ENCODE results near the gene ALDH1B1. TPM values are rescaled to one million over a fixed set of nuclear protein-coding genes. Genes with fewer than 3 reads are reported as not detected.
A peak's percentile ranks its signal among the peaks of the same experiment; 100 is the strongest.
"Not testable (repeated sequence)": the region's sequence is repeated elsewhere in the genome, so short reads cannot be mapped to it uniquely, and the experiment has no call there.

ALDH1B1 gene
- total RNA-seq, 8 experiments from 2014 or later, result 17.3 to 32.9 (median 22.4) TPM

DNA sequence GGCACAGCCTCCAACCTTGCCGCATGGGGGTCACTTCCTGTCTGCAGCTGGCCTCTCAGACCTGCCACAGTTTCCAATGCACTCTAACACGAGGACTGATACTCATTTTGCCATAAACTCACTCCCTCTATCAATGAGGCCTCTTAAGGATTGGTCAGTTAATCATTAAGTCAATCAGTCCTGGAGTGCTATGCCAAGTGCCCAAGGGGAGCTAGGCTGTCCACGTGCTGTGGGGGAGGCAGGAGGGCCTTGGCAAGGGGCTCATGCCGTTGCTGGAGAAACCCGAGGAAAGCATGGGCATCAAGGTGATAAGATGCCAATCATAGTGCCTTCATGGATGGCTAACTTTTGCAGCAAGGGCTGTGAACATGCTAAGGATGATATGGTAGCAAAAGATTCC is 1.7 kb upstream of the ALDH1B1 start:
- in situ Hi-C loops (cut with MboI; ENCODE audit: low pct_unique_long_range_greater_than_20kb in 2 of 9, low sequenced_read_pairs in 9 of 9, unreplicated experiment in 9 of 9), result loop anchor here in 1 of 9 experiments (25.0 kb wide), 1 partner anchor 304 kb away; no protein-coding TSS in a partner anchor
- WGBS, 10 experiments, result 0 to 88% (median 54%) methylated on average over 1 to 4 of the region's 5 CpGs; no CpG with 5 or more reads in 3 of the 10 experiments
- Histone ChIP-seq H3K4me3 (no peak overlapping the region), H3K4me1 (replicated peaks in 1 of 2) (peaks cover 9 to 15% of the 10 kb centered on the region in 2 donors), H3K27ac (no peak overlapping the region)
- no peak for ATAC-seq (replicated peaks in 6 of 8)

DNA sequence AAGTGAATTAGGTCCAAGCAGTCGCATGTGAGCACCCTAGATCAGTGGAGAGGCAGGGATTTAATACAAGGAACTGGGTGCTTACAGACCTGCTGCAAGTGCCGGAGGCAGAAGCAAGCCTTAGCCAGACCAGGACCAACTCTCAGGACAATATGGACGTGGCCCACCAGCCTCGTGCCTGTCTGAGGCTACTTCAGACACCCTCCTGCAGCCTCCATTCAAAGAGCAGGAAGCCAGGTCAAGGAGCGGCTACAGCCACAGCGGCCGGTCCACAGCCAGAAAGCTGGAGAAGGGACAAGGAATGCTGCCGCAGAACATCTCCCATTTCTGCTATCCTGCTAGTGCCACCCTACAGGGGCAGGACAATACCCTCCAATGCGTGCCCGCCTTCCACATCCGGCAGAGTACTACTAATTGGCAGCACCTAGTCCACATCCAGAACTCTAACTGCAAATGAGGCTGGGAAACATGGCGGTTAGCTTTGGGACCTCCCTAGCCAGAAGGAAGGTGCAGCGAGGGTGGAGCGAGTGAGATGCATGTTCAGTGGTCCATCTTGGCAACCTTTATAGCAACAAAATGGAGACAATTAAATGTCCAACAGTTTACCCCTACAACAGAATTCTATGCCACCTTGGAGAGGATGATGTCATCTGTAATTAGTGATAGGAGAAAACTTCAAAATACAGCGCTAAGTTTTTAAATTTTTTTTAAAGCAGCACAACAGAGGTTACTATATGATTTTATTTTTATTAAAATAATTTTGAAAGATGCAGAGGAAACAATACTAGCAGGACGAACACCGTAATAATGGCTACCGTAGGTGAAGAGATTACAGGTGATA is 1.0 kb upstream of the ALDH1B1 start:
- in situ Hi-C loops (cut with MboI; ENCODE audit: low pct_unique_long_range_greater_than_20kb in 2 of 9, low sequenced_read_pairs in 9 of 9, unreplicated experiment in 9 of 9), result loop anchor here in 1 of 9 experiments (25.0 kb wide), 1 partner anchor 304 kb away; no protein-coding TSS in a partner anchor
- Histone ChIP-seq H3K4me1 (replicated peaks in 1 of 2) (peaks cover 9 to 15% of the 10 kb centered on the region in 2 donors), H3K27ac (no peak overlapping the region), H3K4me3 (peak overlapping the region in 1 of 5 donors; percentile 60)
- no peak for ATAC-seq (replicated peaks in 6 of 8)
- 68 to 93% (median 85%) methylated on average over 2 to 17 of the region's 18 CpGs for WGBS, 10 experiments

DNA sequence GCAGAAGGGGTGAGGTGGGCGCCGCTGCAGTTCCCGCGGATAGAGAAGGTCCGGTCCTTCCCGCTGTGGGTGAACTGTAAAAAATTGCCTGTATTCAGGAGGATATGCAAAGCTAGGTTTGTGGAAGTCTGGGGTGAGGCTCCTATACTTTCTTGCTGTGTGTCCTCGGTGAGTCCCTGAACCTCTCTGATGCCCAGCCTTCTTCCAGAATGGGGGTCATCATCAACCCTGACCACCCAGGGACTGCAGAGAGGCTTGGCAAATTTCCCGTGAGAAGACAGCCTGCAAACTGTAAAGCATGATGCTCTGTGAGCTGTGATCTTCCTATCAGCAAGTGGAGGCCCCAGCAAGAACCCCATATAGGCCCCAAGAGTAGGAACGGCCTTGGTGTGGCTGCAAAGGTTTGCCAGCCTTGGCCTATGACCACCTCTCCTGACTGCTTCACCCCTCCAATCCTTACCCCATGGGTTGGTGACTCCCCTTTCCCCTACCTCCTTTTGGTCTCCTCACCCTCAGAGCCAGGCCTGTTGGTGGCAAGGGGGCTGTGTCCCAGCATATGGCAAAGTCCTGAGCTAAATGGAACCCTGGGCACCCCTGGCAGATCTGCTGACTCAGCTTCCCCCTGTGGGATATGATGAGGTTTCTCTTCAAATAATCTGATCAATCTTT is 760 bp downstream of the ALDH1B1 start:
- 0 to 34% (median 4%) methylated on average over 1 to 6 of the region's 9 CpGs; no CpG with 5 or more reads in 3 of the 10 experiments for WGBS, 10 experiments
- Histone ChIP-seq H3K27ac (peak overlapping the region in 1 of 2 donors; percentile 23), H3K4me1 (replicated peaks in 1 of 2) (peaks cover 9 to 15% of the 10 kb centered on the region in 2 donors), H3K4me3 (peak overlapping the region; percentile 56 to 67 (median 64))
- in situ Hi-C loops (cut with MboI; ENCODE audit: low pct_unique_long_range_greater_than_20kb in 2 of 9, low sequenced_read_pairs in 9 of 9, unreplicated experiment in 9 of 9), result loop anchor here in 1 of 9 experiments (25.0 kb wide), 1 partner anchor 306 kb away; no protein-coding TSS in a partner anchor
- peak in 2 of 8 experiments; percentile 11 to 14 for ATAC-seq (replicated peaks in 6 of 8)

DNA sequence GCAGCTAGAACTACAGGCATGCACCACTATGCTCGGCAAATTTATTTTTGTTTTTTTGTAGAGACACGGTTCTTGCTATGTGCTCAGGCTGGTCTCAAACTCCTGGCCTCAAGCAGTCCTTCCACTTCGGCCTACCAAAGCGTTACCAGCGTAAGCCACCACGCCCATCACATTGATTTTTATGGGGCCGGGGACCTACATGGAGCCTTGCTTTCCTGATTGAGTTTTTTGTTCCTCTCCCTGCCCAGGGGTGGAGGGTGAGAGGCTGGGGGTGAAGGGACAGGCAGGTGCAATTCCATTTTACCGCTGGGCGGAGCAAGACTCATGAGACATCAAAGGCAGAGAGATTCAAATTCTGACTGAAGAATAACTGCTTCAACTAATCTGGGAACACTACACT is 1.9 kb downstream of the ALDH1B1 start:
- peaks cover 9 to 15% of the 10 kb centered on the region in 2 donors for H3K4me1 ChIP-seq (replicated peaks in 1 of 2)
- H3K27ac ChIP-seq, result no peak overlapping the region
- in situ Hi-C loops (cut with MboI; ENCODE audit: low pct_unique_long_range_greater_than_20kb in 2 of 9, low sequenced_read_pairs in 9 of 9, unreplicated experiment in 9 of 9), result loop anchor here in 1 of 9 experiments (25.0 kb wide), 1 partner anchor 307 kb away; no protein-coding TSS in a partner anchor
- WGBS, 10 experiments, result 70 to 100% (median 88%) methylated on average over 1 to 6 of the region's 9 CpGs; no CpG with 5 or more reads in 3 of the 10 experiments
- no peak for ATAC-seq (replicated peaks in 6 of 8)
- H3K4me3 ChIP-seq, result no peak overlapping the region

DNA sequence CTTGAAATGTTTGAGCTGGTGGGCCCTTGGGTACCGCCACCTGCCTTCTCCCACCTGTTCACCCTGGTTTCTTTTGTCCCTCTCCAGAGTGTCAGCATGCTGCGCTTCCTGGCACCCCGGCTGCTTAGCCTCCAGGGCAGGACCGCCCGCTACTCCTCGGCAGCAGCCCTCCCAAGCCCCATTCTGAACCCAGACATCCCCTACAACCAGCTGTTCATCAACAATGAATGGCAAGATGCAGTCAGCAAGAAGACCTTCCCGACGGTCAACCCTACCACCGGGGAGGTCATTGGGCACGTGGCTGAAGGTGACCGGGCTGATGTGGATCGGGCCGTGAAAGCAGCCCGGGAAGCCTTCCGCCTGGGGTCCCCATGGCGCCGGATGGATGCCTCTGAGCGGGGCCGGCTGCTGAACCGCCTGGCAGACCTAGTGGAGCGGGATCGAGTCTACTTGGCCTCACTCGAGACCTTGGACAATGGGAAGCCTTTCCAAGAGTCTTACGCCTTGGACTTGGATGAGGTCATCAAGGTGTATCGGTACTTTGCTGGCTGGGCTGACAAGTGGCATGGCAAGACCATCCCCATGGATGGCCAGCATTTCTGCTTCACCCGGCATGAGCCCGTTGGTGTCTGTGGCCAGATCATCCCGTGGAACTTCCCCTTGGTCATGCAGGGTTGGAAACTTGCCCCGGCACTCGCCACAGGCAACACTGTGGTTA is 3.3 kb downstream of the ALDH1B1 start:
- in situ Hi-C loops (cut with MboI; ENCODE audit: low pct_unique_long_range_greater_than_20kb in 2 of 9, low sequenced_read_pairs in 9 of 9, unreplicated experiment in 9 of 9), result loop anchor here in 1 of 9 experiments (25.0 kb wide), 1 partner anchor 309 kb away; no protein-coding TSS in a partner anchor

DNA sequence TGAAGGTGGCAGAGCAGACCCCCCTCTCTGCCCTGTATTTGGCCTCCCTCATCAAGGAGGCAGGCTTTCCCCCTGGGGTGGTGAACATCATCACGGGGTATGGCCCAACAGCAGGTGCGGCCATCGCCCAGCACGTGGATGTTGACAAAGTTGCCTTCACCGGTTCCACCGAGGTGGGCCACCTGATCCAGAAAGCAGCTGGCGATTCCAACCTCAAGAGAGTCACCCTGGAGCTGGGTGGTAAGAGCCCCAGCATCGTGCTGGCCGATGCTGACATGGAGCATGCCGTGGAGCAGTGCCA is 3.8 kb downstream of the ALDH1B1 start:
- 69 to 100% (median 92%) methylated on average over 1 to 5 of the region's 10 CpGs; no CpG with 5 or more reads in 4 of the 10 experiments for WGBS, 10 experiments
- Histone ChIP-seq H3K27ac (no peak overlapping the region), H3K4me3 (no peak overlapping the region), H3K4me1 (replicated peaks in 1 of 2) (peaks cover 9 to 15% of the 10 kb centered on the region in 2 donors)
- in situ Hi-C loops (cut with MboI; ENCODE audit: low pct_unique_long_range_greater_than_20kb in 2 of 9, low sequenced_read_pairs in 9 of 9, unreplicated experiment in 9 of 9), result loop anchor here in 1 of 9 experiments (25.0 kb wide), 1 partner anchor 309 kb away; no protein-coding TSS in a partner anchor
- no peak for ATAC-seq (replicated peaks in 6 of 8)

More for the DNA sequence above, 3.3 kb downstream of the ALDH1B1 start:
- 85 to 100% (median 100%) methylated on average over 1 to 9 of the region's 30 CpGs; no CpG with 5 or more reads in 5 of the 10 experiments for WGBS, 10 experiments
- ATAC-seq (replicated peaks in 6 of 8), result no peak
- Histone ChIP-seq H3K4me3 (no peak overlapping the region), H3K27ac (no peak overlapping the region), H3K4me1 (replicated peaks in 1 of 2) (peaks cover 9 to 15% of the 10 kb centered on the region in 2 donors)

DNA sequence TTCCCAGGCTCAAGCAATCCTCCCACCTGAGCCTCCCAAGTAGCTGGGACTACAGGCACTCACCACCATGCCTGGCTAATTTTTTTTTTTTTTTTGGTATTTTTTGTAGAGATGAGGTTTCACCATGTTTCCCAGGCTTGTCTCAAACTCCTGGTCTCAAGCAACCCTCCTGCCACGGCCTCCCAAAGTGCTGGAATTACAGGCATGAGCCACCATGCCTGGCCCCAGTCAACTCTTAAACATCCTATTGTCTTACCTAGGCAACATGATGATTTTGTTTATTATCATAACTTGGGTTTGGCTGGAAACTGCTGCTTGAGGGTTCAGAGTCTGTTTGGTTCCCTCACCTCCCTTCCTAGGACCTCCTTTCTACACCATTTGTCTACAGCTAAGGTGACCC is 6.7 kb downstream of the ALDH1B1 start:
- ATAC-seq (replicated peaks in 6 of 8); H3K4me1 ChIP-seq (replicated peaks in 1 of 2); H3K4me3 ChIP-seq; H3K27ac ChIP-seq: not testable (repeated sequence)
- WGBS, 10 experiments, result 80 to 100% (median 100%) methylated on average over 1 of the region's 1 CpG; no CpG with 5 or more reads in 6 of the 10 experiments
- in situ Hi-C loops (cut with MboI; ENCODE audit: low pct_unique_long_range_greater_than_20kb in 2 of 9, low sequenced_read_pairs in 9 of 9, unreplicated experiment in 9 of 9), result loop anchor here in 1 of 9 experiments (25.0 kb wide), 1 partner anchor 312 kb away; no protein-coding TSS in a partner anchor

DNA sequence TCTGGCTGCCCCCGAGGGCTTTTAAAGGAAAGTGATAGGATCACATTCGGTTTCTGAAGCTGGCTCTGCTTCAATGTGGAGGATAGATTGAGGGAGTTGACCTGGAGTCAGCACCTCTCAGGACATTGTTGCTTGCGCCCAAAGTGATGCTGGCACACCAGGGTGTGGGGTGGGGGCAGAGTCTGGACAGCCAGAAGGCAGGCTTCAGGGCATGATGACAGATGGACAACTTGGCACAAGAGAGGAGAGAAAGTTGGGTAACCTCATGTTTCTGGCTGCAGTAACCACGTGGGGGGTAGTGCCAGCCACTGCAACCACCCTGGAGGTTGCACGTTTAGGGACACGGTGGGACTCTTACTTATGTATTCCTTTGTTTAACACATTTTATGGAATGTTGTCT is 9.5 kb downstream of the ALDH1B1 start:
- no peak for ATAC-seq (replicated peaks in 6 of 8)
- 28 to 100% (median 72%) methylated on average over 1 to 6 of the region's 6 CpGs; no CpG with 5 or more reads in 2 of the 10 experiments for WGBS, 10 experiments
- Histone ChIP-seq H3K4me1 (replicated peaks in 1 of 2) (peaks cover 0 to 5% of the 10 kb centered on the region in 2 donors), H3K4me3 (no peak overlapping the region), H3K27ac (no peak overlapping the region)
- in situ Hi-C loops (cut with MboI; ENCODE audit: low pct_unique_long_range_greater_than_20kb in 2 of 9, low sequenced_read_pairs in 9 of 9, unreplicated experiment in 9 of 9), result loop anchor here in 1 of 9 experiments (25.0 kb wide), 1 partner anchor 490 kb away; the partner anchor contains the start of gene SLC25A51

DNA sequence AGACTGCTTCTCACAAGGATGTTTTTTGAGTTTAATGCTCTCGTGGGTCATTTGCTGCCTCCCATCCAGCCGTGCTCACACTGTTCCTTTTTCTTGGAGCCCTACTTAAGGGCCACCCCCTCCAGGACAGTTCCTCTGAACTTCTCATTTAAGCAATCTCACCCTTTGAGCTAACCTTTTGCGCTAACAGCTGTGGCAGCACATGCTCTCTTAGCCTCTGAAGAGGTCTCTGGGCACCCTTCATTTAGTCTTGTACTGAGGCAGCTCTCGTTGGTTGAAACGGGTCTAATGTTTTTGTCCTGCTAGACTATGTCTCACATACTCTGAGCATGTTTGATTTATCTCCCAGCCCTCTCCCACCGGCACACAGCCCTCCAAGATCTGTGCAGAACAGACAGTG is 11.8 kb downstream of the ALDH1B1 start:
- H3K4me1 ChIP-seq (replicated peaks in 1 of 2), result peaks cover 0 to 5% of the 10 kb centered on the region in 2 donors
- in situ Hi-C loops (cut with MboI; ENCODE audit: low pct_unique_long_range_greater_than_20kb in 2 of 9, low sequenced_read_pairs in 9 of 9, unreplicated experiment in 9 of 9), result loop anchor here in 1 of 9 experiments (25.0 kb wide), 1 partner anchor 492 kb away; the partner anchor contains the start of gene SLC25A51
- 0 to 100% (median 78%) methylated on average over 1 to 5 of the region's 6 CpGs; no CpG with 5 or more reads in 1 of the 10 experiments for WGBS, 10 experiments
- ATAC-seq (replicated peaks in 6 of 8), result no peak
- H3K4me3 ChIP-seq, result no peak overlapping the region
- no peak overlapping the region for H3K27ac ChIP-seq

DNA sequence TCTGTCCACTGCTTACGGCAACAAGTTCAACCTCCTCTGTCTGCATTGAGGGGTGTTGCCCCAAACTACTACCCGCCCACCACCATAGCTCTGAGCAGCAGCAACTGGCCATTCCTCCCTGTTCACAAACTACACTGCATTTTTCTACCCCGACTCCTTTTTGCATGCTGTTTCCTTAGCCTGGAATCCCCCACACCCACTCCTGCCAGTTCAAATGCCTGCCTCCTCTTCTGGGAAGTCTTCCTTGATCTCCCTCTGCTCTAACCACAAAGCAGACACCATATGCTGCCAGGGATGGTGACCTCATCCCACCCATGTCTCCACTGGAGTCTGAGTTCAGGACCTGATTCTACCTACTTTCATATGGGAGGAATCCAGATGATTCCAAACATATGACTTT is 13.3 kb downstream of the ALDH1B1 start:
- no peak overlapping the region for H3K27ac ChIP-seq
- no peak overlapping the region for H3K4me3 ChIP-seq
- 0 to 96% (median 80%) methylated on average over 1 to 3 of the region's 3 CpGs; no CpG with 5 or more reads in 5 of the 10 experiments for WGBS, 10 experiments
- in situ Hi-C loops (cut with MboI; ENCODE audit: low pct_unique_long_range_greater_than_20kb in 2 of 9, low sequenced_read_pairs in 9 of 9, unreplicated experiment in 9 of 9), result loop anchor here in 1 of 9 experiments (25.0 kb wide), 1 partner anchor 493 kb away; the partner anchor contains the start of gene SLC25A51
- peaks cover 0 to 5% of the 10 kb centered on the region in 2 donors for H3K4me1 ChIP-seq (replicated peaks in 1 of 2)
- peak in 3 of 8 experiments; percentile 74 to 85 (median 84) for ATAC-seq (replicated peaks in 6 of 8)

DNA sequence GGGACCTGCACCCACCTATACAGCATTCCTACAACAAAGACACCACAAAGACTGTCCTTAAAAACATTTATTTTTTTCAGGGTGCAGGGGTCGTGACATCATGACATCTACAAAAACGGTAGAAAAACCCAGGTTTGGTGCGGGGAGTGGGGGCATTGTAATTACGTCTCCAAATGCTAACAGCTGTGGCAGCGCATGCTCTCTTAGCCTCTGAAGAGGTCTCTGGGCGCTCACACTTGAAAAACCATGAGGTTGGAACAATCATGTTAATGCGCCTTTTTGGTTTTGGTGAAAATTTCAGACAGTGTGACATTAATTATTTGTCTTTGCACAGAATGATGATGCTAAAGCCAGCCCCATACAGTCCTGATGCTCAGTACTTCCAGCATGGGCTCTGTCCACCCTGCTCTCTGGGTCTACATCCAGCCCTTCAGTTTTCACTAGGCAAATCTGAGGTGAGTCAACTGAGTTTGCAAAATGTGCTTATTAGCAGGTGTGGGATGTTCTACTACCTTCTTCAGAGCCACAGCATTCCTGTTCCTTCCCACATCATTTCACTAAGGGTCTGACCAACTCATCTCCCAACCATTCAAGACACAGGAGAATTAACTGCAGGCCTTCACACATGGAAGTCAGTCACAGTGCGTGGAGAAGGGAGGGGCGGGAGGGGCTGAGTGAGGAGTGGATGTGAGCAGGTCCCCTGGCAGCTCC is 14.1 kb downstream of the ALDH1B1 start:
- H3K27ac ChIP-seq, result no peak overlapping the region
- H3K4me3 ChIP-seq, result no peak overlapping the region
- in situ Hi-C loops (cut with MboI; ENCODE audit: low pct_unique_long_range_greater_than_20kb in 2 of 9, low sequenced_read_pairs in 9 of 9, unreplicated experiment in 9 of 9), result loop anchor here in 1 of 9 experiments (25.0 kb wide), 1 partner anchor 494 kb away; the partner anchor contains the start of gene SLC25A51
- 38 to 100% (median 84%) methylated on average over 1 to 7 of the region's 9 CpGs; no CpG with 5 or more reads in 1 of the 10 experiments for WGBS, 10 experiments
- peaks cover 0 to 5% of the 10 kb centered on the region in 2 donors for H3K4me1 ChIP-seq (replicated peaks in 1 of 2)
- ATAC-seq (replicated peaks in 6 of 8), result no peak

Measured in motor neuron (in vitro differentiated cells).